GM13977 (cell line): ENCODE measurements around the gene MBNL1.

Experiments
- DNase-seq: peaks from one replicate; pipeline ENCODE4 v3.0.0; 2012; ENCODE audit warnings: low spot score
- in situ Hi-C: fragments of 300-500 bp; cut with MboI; formaldehyde crosslinking; loops from one replicate; pipeline ENCODE4 v1.12.0; 2022; ENCODE audit warnings: low sequenced_read_pairs, low pct_unique_long_range_greater_than_20kb, mixed read lengths, inconsistent platforms; ENCODE audit not compliant: unreplicated experiment
- TF ChIP-seq, protein P1 (sequence below): IDR thresholded peaks from 2 replicates; pipeline ENCODE4 v1.5.1; 2012; ENCODE audit warnings: mild to moderate bottlenecking, control low read depth; ENCODE audit not compliant: insufficient read depth; ENCODE audit errors: extremely low read depth, missing control alignments

The MBNL1 gene

GRCh38 chr3:152488449-152488848 lies 219.7 kb downstream of the MBNL1 start:
- in situ Hi-C loops = no loop called here
- TF ChIP-seq, protein P1, sequence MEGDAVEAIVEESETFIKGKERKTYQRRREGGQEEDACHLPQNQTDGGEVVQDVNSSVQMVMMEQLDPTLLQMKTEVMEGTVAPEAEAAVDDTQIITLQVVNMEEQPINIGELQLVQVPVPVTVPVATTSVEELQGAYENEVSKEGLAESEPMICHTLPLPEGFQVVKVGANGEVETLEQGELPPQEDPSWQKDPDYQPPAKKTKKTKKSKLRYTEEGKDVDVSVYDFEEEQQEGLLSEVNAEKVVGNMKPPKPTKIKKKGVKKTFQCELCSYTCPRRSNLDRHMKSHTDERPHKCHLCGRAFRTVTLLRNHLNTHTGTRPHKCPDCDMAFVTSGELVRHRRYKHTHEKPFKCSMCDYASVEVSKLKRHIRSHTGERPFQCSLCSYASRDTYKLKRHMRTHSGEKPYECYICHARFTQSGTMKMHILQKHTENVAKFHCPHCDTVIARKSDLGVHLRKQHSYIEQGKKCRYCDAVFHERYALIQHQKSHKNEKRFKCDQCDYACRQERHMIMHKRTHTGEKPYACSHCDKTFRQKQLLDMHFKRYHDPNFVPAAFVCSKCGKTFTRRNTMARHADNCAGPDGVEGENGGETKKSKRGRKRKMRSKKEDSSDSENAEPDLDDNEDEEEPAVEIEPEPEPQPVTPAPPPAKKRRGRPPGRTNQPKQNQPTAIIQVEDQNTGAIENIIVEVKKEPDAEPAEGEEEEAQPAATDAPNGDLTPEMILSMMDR = no peak
- no peak for DNase-seq

GRCh38 chr3:152491922-152492321 lies 223.2 kb downstream of the MBNL1 start:
- DNase-seq = no peak
- in situ Hi-C loops = no loop called here
- TF ChIP-seq, protein P1 = no peak

DNA sequence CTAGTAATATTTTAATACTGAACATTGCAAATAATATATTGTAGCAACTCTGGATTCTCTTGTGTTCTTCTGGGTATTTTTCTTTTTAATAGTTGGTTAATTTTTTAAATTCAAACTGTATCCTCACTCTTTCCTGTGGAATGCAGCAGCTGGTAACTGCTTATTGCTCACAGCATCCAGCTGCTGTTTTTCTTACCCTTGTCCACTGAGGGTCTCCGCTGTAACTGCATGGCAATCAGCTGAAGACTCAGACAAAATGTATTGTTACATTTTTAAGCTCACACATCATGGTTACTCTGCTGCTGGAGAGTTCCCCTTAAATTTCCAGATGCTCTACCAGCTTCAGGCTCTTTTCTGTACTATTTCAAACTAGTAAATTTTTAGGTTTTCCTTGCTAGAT lies 227.6 kb downstream of the MBNL1 start:
- TF ChIP-seq, protein P1 = no peak
- in situ Hi-C loops = no loop called here

GRCh38 chr3:152496716-152497115 lies 228.0 kb downstream of the MBNL1 start:
- no peak for DNase-seq
- in situ Hi-C loops = no loop called here
- TF ChIP-seq, protein P1 = no peak

More for the DNA sequence above, 227.6 kb downstream of the MBNL1 start:
- no peak for DNase-seq

GRCh38 chr3:152497457-152497856 lies 228.7 kb downstream of the MBNL1 start:
- DNase-seq = no peak
- in situ Hi-C loops = no loop called here

DNA sequence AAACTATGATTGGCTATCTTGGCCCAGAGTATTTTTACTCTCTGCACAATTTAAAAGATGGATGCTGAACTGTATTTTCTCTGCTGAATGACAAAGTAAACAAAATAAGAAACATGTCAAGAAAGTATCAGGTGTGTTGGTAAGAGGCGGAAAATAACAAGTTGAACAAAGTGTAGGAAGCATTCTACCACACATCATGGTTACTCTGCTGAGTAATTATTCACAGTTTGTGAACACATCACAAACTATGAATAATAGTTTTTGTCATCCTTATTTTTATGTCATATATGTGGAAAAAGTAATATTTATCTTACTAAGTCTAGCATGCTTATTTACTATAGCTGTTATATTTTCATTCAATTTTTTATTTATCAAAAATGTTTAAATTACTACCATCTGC lies 229.2 kb downstream of the MBNL1 start:
- DNase-seq = no peak
- in situ Hi-C loops = no loop called here
- TF ChIP-seq, protein P1 = no peak

More at GRCh38 chr3:152497457-152497856, 228.7 kb downstream of the MBNL1 start:
- TF ChIP-seq, protein P1 = no peak
